B cell (primary cell): ENCODE data around the gene ADAMTSL5. TPM values are rescaled to one million over a fixed set of nuclear protein-coding genes. Genes with fewer than 3 reads are reported as not detected.

Experiments used
- ATAC-seq: fragments of 200-7000 bp; cut with Tn5 transposase; one replicate; pipeline ENCODE4 v1.10.0; 2021; ENCODE audit warnings: low read depth, mild to moderate bottlenecking, moderate number of reproducible peaks, moderate library complexity
- CTCF ChIA-PET: fragments of 350-600 bp; sonication (Branson Sonifier 250); formaldehyde crosslinking; loops from one replicate; lab custom pipeline; 2021; ENCODE audit warnings: antibody characterized with exemption, inconsistent platforms; lab: Charles Lee
- POLR2A ChIA-PET: fragments of 350-600 bp; sonication (Branson Sonifier 250); formaldehyde crosslinking; loops from one replicate; lab custom pipeline; 2021; ENCODE audit warnings: antibody characterized with exemption; lab: Charles Lee
- DNase-seq: peaks from one replicate; pipeline ENCODE4 v3.0.0; 2013
- H2AFZ ChIP-seq: 2 replicates; pipeline ENCODE4 v1.6.1; 2012; ENCODE audit warnings: mild to moderate bottlenecking, low read depth, low read length; ENCODE audit not compliant: insufficient read depth, poor library complexity, severe bottlenecking
- H3K27ac ChIP-seq, 2 donors: 1 replicate in 1 of 2; 2 replicates in 1 of 2; pipeline ENCODE4 v1.5.1; 2012 to 2013; ENCODE audit warnings: low read length in 2 of 2, mild to moderate bottlenecking in 2 of 2, moderate library complexity in 1 of 2
- H3K27me3 ChIP-seq, 4 experiments: fragments of 200-600 bp in 1 of 4; sonication (generic) in 1 of 4; replicated peaks in 1 of 4; 1 replicate in 2 of 4; 2 replicates in 2 of 4; pipeline versions ENCODE4 v1.6.1 to v1.7.0; 2013 to 2016; ENCODE audit warnings: low read length in 3 of 4, mild to moderate bottlenecking in 2 of 4, mixed read lengths in 1 of 4, moderate library complexity in 1 of 4; ENCODE audit not compliant: insufficient read depth in 4 of 4, control insufficient read depth in 3 of 4; ENCODE audit errors: control extremely low read depth in 1 of 4
- H3K36me3 ChIP-seq, 2 experiments: replicated peaks in 1 of 2; 1 replicate in 1 of 2; 2 replicates in 1 of 2; pipeline versions ENCODE4 v1.6.1 to v1.7.1; 2013; ENCODE audit warnings: low read length in 1 of 2; ENCODE audit not compliant: insufficient read depth in 2 of 2, control insufficient read depth in 1 of 2; ENCODE audit errors: control extremely low read depth in 1 of 2, extremely low read depth in 1 of 2
- H3K4me1 ChIP-seq, 2 donors: fragments of 200-600 bp in 1 of 2; sonication (generic) in 1 of 2; 1 replicate in 1 of 2; 2 replicates in 1 of 2; pipeline versions ENCODE4 v1.5.1 to v1.6.1; 2013 to 2017; ENCODE audit warnings: low read length in 2 of 2; ENCODE audit not compliant: control insufficient read depth in 2 of 2, insufficient read depth in 2 of 2
- H3K4me2 ChIP-seq: replicated peaks from 2 replicates; pipeline ENCODE3; 2012; ENCODE audit warnings: mild to moderate bottlenecking, low read depth, low read length; ENCODE audit not compliant: poor library complexity, severe bottlenecking
- H3K4me3 ChIP-seq, 5 experiments: fragments of 200-600 bp in 1 of 5; sonication (generic) in 1 of 5; 1 replicate in 3 of 5; 2 replicates in 2 of 5; pipeline versions ENCODE4 v1.5.1 to v1.7.0; 2011 to 2016; ENCODE audit warnings: low read length in 4 of 5, mild to moderate bottlenecking in 4 of 5, low read depth in 2 of 5, control low read depth in 1 of 5, moderate library complexity in 1 of 5; ENCODE audit not compliant: insufficient read depth in 1 of 5; ENCODE audit errors: control extremely low read depth in 1 of 5, extremely low read depth in 1 of 5
- H3K79me2 ChIP-seq: fragments of 200-600 bp; sonication (generic); one replicate; pipeline ENCODE4 v1.6.0; 2016; ENCODE audit warnings: low read length; ENCODE audit not compliant: control insufficient read depth, insufficient read depth
- H3K9ac ChIP-seq: fragments of 200-600 bp; sonication (generic); 2 replicates; pipeline ENCODE4 v1.6.1; 2017; ENCODE audit warnings: mild to moderate bottlenecking, low read length, moderate library complexity
- H3K9me3 ChIP-seq, 3 donors: one replicate each; pipeline versions ENCODE4 v1.6.1 to v1.7.1; 2013; ENCODE audit warnings: low read length in 2 of 3; ENCODE audit not compliant: control insufficient read depth in 2 of 3, insufficient read depth in 1 of 3; ENCODE audit errors: control extremely low read depth in 1 of 3
- H4K20me1 ChIP-seq: 2 replicates; pipeline ENCODE4 v1.6.0; 2012; ENCODE audit warnings: mild to moderate bottlenecking, low read length; ENCODE audit not compliant: insufficient read depth, control insufficient read depth, poor library complexity, severe bottlenecking
- H3K27ac Mint-ChIP-seq: one replicate; pipeline ENCODE4 v1.8.0; 2021; ENCODE audit warnings: mixed read lengths
- H3K27me3 Mint-ChIP-seq: one replicate; pipeline ENCODE4 v1.8.0; 2021; ENCODE audit warnings: mixed read lengths
- H3K4me1 Mint-ChIP-seq: one replicate; pipeline ENCODE4 v1.8.0; 2021; ENCODE audit warnings: mixed read lengths
- H3K4me3 Mint-ChIP-seq: one replicate; pipeline ENCODE4 v1.8.0; 2021; ENCODE audit warnings: mixed read lengths
- H3K9me3 Mint-ChIP-seq: one replicate; pipeline ENCODE4 v1.8.0; 2022; ENCODE audit warnings: mixed read lengths; ENCODE audit not compliant: insufficient read depth
- EZH2 ChIP-seq: IDR thresholded peaks from 2 replicates; pipeline ENCODE4 v1.6.1; 2012; ENCODE audit warnings: borderline replicate concordance, low read depth, mild to moderate bottlenecking, moderate library complexity, low read length; ENCODE audit not compliant: insufficient read depth, poor library complexity, severe bottlenecking
- WGBS: methylation state at CpG from one replicate; pipeline ENCODE4 v1.1.5; 2013; ENCODE audit warnings: missing lambda C conversion rate; ENCODE audit not compliant: insufficient coverage; 5-methylcytosine and 5-hydroxymethylcytosine counted together
- intact Hi-C: fragments of 100-400 bp; cut with micrococcal nuclease; formaldehyde crosslinking; loops from one replicate; pipeline ENCODE4 v1.10.0; 2022
- polyA plus RNA-seq: library from polyadenylated mRNA; depleted of rRNA; stranded (reverse); fragments of >200 nt; gene quantifications from 2 replicates; pipeline ENCODE4 v1.2.3, GENCODE V29; 2012
- total RNA-seq, 2 donors: library from RNA; stranded (reverse); fragments of 120-200 nt in 1 of 2; gene quantifications; 1 replicate in 1 of 2; 2 replicates in 1 of 2; pipeline versions ENCODE4 v1.2.3 to v1.2.4, GENCODE V29; 2013 to 2022
- TF ChIP-seq, protein P1 (sequence below): fragments of 200-600 bp; IDR thresholded peaks from one replicate; pipeline ENCODE4 v1.8.0; 2022; ENCODE audit warnings: antibody characterized with exemption, mild to moderate bottlenecking

Gene ADAMTSL5
- total and polyA plus RNA-seq, 2 donors (not counting 1 experiment from before 2014, with no cell fraction given): 0.09 TPM; not detected in 1

DNA sequence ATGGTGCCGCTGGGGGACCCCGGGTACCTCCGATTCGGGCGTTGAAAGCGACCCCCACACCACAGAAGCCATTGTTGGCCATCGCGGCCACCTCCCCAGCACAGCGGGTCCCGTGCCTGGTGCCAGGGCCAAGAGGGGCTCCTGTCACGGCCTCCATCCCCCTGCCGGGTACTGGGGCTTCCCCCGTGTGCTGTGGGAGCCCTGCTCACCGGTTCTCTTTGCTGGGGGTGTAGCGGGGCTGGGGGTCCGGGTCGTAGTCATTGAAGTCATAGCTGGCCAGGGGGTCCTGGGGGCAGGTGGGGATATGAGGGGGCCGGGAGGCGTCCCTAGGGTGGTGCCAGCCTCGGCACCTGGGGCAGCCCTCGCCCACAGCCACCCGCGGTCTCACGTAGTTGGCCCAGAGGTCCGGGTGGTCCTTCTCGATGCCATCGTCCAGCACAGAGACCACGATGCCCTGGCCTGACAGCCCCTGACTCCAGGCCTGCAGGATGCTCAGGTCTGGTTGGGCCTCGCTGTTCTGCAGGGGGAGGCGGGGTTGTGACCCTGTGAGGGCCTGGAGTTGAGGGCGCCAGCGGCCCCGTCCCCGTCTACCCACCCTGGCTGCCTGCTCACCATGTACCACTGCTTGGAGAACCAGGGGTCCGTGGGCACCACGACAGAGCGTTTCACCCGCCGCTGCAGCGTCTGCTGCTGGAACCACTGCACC lies 25.1 kb downstream of the ADAMTSL5 start:
- Histone ChIP-seq H2AFZ (no peak overlapping the region), H3K36me3 (no peaks in the 10 kb centered on the region), H3K27ac (no peak overlapping the region), H3K9me3 (peaks cover 0 to 12% (median 0%) of the 10 kb centered on the region in 3 donors), H3K4me1 (peaks cover 14 to 17% of the 10 kb centered on the region in 2 donors), H3K27me3 (peaks cover 0 to 7% (median 1%) of the 10 kb centered on the region in 4 experiments), H3K4me2 (no peak overlapping the region), H3K9ac (no peak overlapping the region), H4K20me1 (no peaks in the 10 kb centered on the region), H3K79me2 (no peaks in the 10 kb centered on the region), H3K4me3 (no peak overlapping the region)
- Mint-ChIP-seq H3K4me1 (peaks cover 15% of the 10 kb centered on the region), H3K9me3 (no peaks in the 10 kb centered on the region), H3K27ac (no peak overlapping the region), H3K4me3 (no peak overlapping the region), H3K27me3 (no peaks in the 10 kb centered on the region)
- CTCF ChIA-PET: no interaction called here
- TF ChIP-seq, protein P1, sequence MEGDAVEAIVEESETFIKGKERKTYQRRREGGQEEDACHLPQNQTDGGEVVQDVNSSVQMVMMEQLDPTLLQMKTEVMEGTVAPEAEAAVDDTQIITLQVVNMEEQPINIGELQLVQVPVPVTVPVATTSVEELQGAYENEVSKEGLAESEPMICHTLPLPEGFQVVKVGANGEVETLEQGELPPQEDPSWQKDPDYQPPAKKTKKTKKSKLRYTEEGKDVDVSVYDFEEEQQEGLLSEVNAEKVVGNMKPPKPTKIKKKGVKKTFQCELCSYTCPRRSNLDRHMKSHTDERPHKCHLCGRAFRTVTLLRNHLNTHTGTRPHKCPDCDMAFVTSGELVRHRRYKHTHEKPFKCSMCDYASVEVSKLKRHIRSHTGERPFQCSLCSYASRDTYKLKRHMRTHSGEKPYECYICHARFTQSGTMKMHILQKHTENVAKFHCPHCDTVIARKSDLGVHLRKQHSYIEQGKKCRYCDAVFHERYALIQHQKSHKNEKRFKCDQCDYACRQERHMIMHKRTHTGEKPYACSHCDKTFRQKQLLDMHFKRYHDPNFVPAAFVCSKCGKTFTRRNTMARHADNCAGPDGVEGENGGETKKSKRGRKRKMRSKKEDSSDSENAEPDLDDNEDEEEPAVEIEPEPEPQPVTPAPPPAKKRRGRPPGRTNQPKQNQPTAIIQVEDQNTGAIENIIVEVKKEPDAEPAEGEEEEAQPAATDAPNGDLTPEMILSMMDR: no peak
- TF ChIP-seq EZH2: no peak
- POLR2A ChIA-PET: no interaction called here
- intact Hi-C loops: no loop called here
- no peak for ATAC-seq
- DNase-seq: no peak
- WGBS: 82% methylated on average over 40 of the region's 40 CpGs
